Amygdala (tissue), 56 donors: ENCODE measurements around the gene DTX3.
"Not testable (repeated sequence)": the region's sequence is repeated elsewhere in the genome, so short reads cannot be mapped to it uniquely, and the experiment has no call there.

ENCODE experiments used
- DNase-seq, 56 donors: peaks; one replicate each; lab custom pipeline; 2025; lab: John Stamatoyannopoulos, UW

The DTX3 gene

DNA sequence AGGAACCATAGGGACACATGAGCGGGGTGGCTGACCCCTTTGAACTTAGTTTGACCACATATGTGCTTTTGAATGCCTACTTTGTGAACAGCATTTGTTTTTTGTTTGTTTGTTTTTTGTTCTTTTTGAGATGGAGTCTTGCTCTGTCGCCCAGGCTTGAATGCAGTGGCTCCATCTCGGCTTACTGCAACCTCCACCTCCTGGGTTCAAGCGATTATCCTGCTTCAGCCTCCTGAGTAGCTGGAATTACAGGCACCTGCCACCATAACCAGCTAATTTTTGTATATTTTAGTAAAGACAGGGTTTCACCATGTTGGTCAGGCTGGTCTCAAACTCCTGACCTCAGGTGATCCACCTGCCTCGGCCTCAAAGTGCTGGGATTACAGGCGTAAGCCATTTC is 13.8 kb downstream of the DTX3 start:
- DNase-seq = not testable (repeated sequence)

DNA sequence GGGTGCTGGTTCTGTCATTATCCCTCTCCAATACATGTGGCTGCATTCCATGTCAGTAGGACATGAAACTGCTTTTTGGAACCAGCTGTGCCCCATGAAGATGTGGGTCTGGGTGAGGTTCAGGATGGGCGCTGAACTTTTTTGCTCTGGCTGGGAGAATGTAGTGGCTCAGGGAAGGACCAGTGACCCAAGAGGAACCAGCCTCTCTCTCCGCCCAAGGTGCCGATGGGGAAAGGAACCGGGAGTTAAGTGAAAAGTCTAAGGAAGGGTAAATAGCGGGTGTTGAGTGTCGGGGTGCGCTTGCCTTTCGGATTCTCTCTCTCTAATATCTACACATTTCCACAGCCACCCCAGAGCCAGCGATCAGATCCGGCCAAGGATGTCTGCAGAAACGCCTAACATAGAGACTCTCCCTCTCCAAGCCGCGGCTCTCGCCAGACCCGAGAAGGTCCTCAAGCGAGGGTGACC is 14.4 kb downstream of the DTX3 start:
- DNase-seq = no peak

DNA sequence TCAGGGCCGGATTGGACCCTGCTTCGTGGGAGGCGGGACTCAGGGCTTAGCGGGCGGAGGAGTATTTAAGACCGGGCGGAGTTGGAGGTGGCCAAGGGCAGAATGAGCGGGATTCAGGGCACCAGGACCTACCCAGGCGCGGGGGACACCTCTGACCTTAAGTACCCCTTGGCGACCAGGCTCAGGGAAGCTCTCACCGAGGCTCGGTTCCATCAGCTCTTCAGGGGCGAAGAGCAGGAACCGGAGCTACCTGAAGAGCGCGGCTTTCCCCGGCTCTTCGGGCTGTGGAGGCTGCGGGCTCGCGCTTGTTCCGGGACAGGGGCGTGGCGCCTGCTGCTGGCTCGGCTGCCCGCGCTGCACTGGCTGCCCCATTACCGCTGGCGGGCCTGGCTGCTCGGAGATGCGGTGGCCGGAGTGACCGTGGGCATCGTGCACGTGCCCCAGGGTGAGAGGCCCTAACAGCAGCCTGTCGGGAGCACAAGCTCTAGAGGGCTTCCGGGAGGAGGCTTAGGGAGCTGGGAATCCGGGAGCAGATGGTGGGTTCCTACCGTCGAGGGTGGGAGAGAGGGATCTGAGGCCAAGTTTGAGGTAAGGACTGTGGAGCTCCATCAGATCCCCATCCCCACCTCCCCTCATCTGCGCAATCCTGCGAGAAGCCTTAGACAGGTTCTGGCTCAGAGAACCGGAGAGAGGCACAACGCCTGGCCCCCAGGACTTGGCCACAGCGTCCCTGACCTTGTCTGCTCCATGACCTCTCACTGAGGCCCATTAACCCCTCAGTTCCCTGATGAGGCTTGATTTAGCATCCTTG is 15.0 kb downstream of the DTX3 start:
- DNase-seq = no peak

DNA sequence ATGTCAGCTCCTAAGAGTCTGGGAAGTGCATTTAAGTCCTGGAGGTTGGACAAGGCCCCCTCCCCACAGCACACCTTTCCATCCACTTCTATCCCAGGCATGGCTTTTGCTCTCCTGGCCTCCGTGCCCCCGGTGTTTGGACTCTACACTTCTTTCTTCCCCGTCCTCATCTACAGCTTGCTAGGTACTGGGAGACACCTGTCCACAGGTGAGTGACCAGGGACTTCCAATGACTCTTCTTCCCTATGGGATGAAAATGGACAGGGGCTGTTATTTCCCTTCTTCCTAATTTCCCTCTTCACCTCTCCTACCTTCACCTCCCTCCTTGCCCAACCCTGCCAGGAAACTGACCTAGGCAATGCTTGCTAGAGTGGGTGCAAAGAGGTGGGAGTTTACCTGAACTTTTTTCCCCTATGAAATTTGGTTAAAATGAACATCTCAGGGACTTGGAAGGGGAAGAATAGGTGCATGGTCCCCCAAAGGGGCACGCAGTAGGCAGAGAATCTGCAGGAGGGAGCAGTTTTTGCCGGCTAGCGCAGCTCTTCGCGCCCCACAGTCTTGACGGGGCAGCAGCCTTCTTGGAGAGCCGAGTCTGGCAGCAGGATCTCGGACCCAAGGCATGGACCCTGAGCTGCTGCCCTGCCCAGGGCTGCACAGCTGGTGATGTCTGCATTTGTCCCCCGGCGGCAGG is 15.8 kb downstream of the DTX3 start:
- DNase-seq = no peak

DNA sequence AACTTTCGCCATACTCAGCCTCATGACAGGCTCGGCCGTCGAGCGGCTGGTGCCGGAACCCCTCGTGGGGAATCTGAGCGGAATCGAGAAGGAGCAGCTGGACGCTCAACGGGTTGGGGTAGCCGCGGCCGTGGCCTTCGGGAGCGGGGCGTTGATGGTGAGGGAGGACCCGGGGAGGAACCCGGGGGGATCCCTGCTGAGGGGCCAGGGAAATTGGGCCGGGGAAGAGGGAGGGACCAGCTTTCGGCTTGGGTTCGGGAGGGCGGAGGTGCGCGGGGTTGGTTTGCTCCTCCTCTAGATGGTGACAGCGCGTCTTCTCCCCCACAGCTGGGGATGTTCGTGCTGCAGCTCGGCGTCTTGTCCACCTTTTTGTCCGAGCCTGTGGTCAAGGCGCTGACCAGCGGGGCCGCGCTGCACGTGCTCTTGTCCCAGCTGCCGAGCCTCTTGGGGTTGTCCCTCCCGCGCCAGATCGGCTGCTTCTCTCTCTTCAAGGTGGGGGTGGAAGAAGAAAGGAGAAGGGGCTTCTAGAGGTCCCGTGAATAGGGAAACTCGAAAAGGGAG is 16.4 kb downstream of the DTX3 start:
- DNase-seq = no peak

DNA sequence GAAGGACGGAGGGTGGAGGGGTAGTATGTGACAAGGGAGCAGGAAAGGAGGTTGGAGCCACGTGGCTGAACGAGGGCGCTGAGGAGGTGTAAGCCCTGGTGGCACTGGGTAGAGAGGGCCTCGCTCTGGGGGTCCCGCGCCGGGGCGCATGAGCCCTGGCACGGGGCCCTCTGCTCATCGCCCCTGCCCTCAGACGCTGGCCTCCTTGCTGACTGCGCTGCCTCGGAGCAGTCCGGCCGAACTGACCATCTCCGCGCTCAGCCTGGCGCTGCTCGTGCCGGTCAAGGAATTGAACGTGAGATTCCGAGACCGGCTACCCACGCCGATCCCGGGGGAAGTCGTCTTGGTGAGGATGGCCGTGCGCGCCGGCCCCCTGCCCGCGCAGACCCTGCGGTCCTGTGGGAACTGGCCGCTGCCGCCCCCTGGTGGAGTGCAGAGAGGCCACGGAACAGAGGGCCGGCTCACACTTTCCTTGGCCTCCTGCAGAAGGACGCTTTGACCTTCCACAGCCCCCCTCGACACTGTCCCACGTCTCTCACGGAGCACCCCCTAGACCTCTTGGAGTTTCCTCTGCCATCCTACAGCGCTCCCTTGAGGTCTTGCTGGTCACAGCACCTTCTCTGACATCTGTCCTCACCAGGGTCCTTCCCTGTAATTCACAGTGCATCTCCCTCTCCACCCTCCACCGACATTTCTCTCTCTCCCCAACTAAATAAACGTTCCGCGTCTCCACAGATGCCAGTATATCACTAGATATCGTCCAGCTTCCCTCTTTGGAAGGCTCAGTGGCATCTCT is 17.1 kb downstream of the DTX3 start:
- DNase-seq = peak in 24 of 56 donors; percentile 15 to 69 (median 37)

DNA sequence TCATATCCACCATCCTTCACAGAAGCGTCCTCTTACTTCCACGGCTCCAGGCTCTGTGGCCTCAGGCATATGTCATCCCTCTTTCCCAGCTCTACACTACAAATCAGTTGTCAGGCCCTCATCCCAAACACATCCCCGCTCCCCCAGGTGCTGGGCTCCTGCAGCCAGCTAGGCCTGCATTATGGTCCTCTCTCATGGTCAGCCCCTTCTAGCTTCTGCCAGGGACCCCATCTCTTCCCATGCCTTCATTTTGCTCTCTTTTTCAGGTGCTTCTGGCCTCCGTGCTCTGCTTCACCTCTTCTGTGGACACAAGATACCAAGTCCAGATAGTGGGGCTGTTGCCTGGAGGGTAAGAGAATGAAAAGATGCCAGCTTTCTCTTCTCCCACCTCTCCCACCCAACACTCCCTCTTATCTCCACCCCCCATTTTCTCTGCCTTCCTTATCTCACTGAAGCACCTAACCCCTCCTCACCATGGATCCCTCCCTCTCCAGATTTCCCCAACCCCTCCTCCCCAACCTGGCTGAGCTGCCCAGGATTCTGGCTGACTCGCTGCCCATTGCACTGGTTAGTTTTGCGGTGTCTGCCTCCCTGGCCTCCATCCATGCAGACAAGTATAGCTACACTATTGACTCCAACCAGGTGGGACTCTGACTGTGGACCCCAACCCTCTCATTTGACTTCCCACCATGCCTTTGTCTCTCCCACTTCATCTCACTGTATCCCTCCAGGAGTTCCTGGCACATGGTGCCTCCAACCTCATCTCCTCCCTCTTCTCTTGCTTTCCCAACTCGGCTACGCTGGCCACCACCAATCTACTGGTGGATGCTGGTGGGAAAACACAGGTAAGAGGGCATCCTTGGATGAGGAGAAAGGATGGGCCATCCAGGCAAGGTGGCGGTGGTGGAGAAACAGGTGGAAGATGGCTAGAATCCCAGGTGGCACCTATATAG is 17.9 kb downstream of the DTX3 start:
- no peak for DNase-seq

DNA sequence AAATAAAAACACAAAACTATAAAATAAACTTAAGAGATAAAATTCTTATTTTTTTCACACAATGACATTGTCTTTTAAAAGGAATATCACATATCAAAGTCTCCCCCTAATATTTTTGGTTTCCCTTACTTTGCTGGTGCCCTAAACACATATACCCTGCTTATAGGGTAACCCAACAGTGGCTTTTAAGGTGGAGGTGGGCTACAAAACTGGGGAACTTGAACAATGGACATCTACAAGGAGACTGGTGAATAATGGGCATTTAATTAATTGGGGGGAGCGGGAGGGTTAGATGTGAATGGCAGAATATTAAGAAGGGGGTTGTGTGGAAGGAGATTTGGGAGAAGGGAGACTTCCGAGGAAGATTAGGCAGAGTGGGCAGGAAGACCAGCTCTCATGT is 18.8 kb downstream of the DTX3 start:
- no peak for DNase-seq

DNA sequence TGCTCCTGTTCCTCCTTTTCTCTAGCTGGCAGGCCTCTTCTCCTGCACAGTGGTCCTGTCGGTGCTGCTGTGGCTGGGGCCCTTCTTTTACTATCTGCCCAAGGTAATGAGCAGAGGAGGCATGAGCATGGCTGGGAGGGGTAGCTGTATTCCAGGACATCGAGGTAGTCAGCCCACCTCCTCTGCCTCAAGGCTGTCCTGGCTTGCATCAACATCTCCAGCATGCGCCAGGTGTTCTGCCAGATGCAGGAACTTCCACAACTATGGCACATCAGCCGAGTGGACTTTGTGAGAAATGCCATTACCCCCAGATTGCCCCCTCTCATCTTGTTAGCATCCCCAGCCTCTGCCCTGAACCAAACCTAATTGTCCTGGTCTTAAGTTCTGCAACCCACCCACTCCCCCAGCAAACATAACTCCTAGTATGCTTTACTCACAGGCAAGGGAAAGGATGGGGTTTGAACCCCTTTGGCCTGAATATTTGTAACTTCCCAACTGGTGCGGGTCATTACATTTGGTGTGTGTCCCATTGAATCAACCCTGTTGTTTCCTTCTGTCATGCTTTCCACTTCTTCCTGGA is 19.3 kb downstream of the DTX3 start:
- DNase-seq = no peak

DNA sequence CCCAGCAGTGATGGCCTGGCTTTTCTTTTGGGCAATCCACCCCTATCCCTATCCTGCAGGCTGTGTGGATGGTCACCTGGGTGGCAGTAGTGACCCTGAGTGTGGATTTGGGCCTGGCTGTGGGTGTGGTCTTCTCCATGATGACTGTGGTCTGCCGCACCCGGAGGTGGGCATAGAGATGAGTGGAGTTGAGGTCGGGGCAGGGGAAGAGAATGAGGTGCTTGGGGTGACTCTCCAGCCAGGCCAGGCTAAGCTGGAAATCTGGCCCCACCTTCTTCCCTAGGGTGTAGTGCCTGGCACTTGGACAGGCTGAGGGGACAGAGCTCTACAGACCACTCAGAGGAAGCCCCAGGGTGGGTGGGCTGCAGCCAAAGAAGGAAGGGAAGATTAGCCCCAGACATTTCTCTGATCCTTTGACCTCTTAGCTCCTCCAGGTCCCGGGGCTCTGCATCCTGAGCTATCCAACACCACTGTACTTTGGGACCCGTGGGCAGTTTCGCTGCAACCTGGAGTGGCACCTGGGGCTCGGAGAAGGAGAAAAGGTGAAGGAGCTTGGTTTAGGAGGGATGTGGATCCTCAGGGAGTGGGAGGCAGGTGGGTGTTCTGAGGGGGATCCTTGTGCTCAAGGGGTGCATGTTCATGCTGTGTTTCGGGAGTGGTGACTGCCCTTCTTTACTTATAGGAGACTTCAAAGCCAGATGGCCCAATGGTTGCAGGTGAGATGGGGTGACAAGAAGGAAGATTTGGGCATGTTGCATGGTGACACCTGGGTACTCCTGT is 20.0 kb downstream of the DTX3 start:
- DNase-seq = no peak

DNA sequence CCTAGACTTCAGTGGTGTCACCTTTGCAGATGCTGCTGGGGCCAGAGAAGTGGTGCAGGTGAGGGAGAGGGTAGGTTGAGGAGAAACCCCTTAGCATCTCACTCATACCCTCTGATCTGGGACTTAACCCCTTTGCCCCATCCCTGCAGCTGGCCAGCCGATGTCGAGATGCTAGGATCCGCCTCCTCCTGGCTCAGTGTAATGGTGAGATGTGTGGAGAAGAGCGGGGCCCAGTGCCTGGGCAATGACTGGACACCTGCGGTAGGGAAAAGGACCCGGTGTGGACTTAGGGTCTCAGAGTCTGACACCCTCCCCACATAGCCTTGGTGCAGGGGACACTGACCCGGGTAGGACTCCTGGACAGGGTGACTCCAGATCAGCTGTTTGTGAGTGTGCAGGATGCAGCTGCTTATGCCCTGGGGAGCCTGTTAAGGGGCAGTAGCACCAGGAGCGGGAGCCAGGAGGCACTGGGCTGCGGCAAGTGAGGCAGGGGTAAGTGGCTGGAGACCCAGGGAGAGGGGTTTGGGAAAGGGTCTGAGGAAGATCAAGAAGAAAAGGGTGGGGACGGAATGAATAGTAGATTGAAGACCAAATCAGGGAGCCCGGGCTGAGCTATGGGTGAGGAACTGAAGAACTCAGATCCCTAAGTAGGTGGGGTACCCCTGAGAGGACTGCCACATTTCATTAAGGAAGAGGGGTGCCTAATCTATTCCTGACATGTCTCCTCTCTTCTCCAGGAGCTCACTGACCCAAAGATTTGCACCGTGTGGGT is 20.8 kb downstream of the DTX3 start:
- DNase-seq = no peak

DNA sequence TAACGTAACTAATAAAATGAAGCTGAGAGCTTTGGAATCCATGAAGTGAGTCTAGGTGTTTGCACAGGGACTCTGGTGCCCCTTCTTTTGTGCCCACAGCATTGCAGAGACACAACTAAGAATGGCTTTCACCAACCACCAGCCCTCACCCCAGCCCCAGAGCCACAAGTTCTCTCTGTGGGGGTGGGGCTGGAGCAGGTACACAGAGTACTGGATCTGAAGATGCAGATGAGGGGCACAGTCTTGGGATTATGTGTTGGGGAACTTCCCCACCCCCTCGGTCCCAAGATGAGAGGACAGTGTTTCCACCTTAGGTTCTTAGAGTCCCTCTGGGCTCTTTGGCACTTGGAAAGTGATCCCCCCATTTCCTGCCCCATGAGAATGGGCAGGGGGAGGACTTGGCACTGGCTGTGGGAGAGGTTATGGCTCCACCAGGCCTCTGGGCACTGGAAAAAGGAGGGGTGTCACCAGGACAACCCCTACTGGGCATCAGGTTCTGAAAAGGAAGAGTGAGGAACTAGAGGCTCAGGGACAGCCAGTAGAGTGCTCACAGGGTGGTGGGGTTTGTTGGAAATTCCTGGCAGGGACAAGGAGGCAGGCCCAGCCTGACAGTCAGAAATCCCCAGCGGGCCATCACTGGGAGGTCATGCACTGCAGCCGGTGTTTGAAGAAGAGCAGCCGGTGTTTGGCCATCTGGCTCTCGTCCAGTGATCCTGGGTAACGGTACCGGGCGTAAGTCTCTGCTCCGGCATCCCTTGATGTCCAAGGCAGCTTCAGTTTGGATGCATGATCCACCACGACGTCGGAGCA is 21.7 kb downstream of the DTX3 start:
- DNase-seq = no peak

DNA sequence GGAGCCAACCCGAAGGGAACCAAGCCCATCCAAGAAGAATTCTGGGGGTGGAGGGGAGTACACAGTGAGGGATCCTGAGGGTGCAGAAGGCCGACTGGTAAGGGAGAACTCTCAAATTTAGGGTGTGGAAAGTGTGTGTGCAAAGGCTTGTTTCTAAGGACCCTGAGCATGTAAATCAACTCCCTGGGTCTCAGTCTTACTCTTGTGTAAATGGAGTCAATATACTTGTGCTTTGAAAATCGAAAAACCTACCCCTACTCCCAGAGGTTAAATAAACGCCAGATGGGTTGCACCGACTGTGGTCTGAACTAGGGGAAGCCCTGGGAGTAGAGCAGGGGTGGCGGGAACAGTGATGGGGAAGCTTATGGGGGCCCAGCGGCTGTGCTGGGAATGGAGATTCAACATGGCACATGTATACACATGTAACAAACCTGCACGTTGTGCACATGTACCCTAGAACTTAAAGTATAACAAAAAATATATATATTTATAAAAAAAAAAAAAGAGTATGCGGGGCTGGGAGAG is 22.4 kb downstream of the DTX3 start:
- no peak for DNase-seq

DNA sequence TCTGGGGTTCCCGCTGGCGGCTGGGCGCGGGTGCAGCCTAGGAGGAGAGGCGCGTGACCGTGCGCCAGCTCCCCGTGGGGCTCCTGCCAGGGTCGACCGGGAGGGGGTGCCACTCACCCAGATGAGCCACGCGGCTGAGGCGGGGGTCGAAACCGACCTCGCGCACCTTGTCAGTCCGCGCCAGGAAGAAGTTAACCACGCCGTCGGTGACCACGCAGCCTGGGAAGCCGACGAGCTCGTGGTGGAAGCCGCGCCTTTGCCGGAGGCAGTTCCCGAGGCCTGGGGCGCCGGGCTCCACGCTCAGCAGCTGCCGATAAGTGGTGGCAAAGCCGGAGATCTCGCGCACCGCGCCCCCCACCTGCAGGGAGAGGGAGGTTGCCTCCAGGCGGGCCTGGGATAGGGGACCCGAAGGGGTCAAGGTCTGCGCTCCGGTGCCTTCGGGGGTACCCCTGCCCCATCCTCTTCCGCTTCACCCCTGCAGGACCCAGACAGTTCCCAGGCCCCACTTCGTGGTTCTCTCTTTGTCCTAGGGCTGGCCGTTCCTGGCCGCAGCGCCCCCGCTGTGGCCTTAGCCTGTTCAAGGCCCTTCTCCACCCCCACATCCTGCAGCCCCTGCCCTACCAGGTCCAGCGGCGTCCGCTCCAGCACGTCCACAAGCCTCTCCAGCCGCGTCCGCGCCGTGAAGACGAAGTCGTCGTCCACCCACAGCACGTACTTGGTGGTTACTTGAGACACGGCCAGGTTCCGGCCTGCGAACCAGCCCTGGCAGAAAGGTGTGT is 23.1 kb downstream of the DTX3 start:
- DNase-seq = no peak

DNA sequence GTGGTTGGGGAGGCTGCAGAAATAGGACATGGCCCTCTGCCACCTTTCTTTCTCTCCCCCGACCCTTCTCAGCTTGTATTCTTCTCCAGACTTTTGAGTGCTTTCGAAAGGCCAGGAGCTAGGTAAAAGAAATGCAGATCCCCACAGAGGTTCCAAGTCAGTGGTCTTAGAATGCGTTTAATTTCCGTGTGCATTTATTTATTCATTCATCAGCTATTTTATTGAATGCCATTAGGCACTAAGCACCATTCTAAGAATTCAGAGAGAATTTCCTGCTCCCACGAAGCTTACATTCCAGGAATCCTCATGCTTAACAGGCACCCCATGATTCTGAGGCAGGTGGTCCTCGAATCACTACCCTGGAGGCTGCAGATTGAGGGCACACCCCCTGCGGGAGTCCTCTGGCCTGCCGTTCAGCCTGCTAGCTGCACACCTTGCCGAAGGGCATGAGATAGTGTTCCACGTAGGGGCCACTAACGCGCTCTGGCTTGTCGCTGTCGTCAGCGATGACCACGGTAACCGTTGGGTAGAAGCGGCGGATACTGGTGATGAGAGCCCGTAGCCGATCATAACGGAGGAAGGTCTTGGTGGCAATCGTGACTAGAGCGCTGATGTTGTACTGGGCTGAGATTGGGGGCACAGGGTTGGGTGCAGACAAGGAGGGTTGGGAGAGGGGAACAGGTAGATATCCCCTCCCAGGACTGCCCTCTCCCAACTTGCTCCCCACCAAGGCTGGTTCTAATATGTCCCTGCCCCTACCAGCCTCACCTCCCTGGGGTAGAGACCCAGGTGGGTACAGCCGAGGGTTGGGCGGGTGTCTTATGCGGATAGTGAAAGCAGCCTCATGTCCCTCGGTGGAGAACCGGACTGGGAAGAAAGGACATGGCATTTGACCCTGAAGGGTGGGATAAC is 23.9 kb downstream of the DTX3 start:
- DNase-seq = no peak
